Stomach (tissue), 4 donors: Measurements from ENCODE around the gene ARMC10.

Experiments used
- CTCF ChIP-seq, 7 experiments: fragments of 450-650 bp in 4 of 7; fragments of 200-600 bp in 3 of 7; sonication (generic) in 3 of 7; IDR thresholded peaks; one replicate each; pipeline ENCODE4 v1.5.1; 2016 to 2019; ENCODE audit warnings: antibody characterized with exemption in 7 of 7, control low read depth in 2 of 7, mild to moderate bottlenecking in 1 of 7
- EP300 ChIP-seq: sonication (generic); formaldehyde crosslinking; IDR thresholded peaks from one replicate; pipeline ENCODE4 v1.6.1; 2017; ENCODE audit warnings: antibody characterized with exemption
- POLR2A ChIP-seq, 4 donors: fragments of 450-650 bp; IDR thresholded peaks; one replicate each; pipeline ENCODE4 v1.6.1; 2016; ENCODE audit warnings: antibody characterized with exemption in 4 of 4, control low read depth in 2 of 4, mild to moderate bottlenecking in 1 of 4, moderate library complexity in 1 of 4
- POLR2AphosphoS5 ChIP-seq, 3 donors: sonication (generic); formaldehyde crosslinking; IDR thresholded peaks; one replicate each; pipeline ENCODE4 v1.6.1; 2016; ENCODE audit warnings: antibody characterized with exemption in 3 of 3

DNA sequence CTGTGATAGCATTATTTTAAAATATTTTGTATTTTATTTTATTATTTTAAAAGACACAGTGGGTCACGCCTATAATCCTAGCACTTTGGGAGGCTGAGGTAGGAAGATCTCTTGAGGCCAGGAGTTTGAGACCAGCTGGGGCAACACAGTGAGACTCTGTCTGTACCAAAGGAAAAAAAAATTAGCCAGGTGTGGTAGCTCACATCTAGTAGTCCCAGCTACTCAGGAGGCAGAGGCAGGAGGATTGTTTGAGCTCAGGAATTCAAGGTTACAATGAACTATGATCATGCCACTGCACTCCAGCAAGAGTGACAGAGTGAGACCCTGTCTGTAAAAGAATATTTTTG is 37.5 kb upstream of the ARMC10 start:
- TF ChIP-seq CTCF (IDR thresholded peaks at IDR 0.05) (no peak), POLR2AphosphoS5 (IDR thresholded peaks at IDR 0.05) (no peak), EP300 (no peak), POLR2A (IDR thresholded peaks at IDR 0.05) (no peak)
